Panc1 (cell line): ENCODE measurements around the gene GRB7. TPM values are rescaled to one million over a fixed set of nuclear protein-coding genes. Genes with fewer than 3 reads are reported as not detected.

ENCODE experiments used
- ATAC-seq: fragments of 200-7000 bp; cut with Tn5 transposase; 2 replicates; pipeline ENCODE4 v1.9.1; 2020; ENCODE audit warnings: mild to moderate bottlenecking, moderate library complexity
- BruUV-seq: library from RNA; stranded (reverse); fragments of 400-500 nt; replicated peaks from 2 replicates; lab custom pipeline; 2021; lab: Mats Ljungman, UMichigan
- CTCF ChIA-PET: fragments of 300-600 bp; sonication (Branson Sonifier 250); formaldehyde crosslinking; loops from one replicate; lab custom pipeline; 2022; ENCODE audit warnings: antibody characterized with exemption; lab: Charles Lee
- POLR2A ChIA-PET: fragments of 300-600 bp; sonication (Branson Sonifier 250); formaldehyde crosslinking; loops from one replicate; lab custom pipeline; 2022; ENCODE audit warnings: antibody characterized with exemption; lab: Charles Lee
- DNase-seq: peaks from one replicate; pipeline ENCODE4 v3.0.0-alpha.2; 2010; ENCODE audit warnings: low read depth, low spot score
- H3K27ac ChIP-seq: 2 replicates; pipeline ENCODE4 v1.5.1; 2011; ENCODE audit warnings: mild to moderate bottlenecking, low read length, inconsistent platforms
- H3K27me3 ChIP-seq: fragments of 200-500 bp; sonication (Bioruptor generic); 2 replicates; pipeline ENCODE4 v1.6.0; 2014; ENCODE audit warnings: low read length, inconsistent platforms; ENCODE audit not compliant: control insufficient read depth, insufficient read depth
- H3K36me3 ChIP-seq: fragments of 200-500 bp; sonication (Bioruptor generic); 2 replicates; pipeline ENCODE4 v1.5.1; 2014; ENCODE audit warnings: inconsistent platforms, mild to moderate bottlenecking, low read length, moderate library complexity; ENCODE audit not compliant: control insufficient read depth, insufficient read depth
- H3K4me1 ChIP-seq: 2 replicates; pipeline ENCODE4 v1.5.1; 2011; ENCODE audit warnings: inconsistent platforms, mild to moderate bottlenecking, low read length, moderate library complexity; ENCODE audit not compliant: control insufficient read depth, insufficient read depth
- H3K4me3 ChIP-seq, 2 experiments: 2 replicates each; pipeline ENCODE4 v1.5.1; 2011 to 2012; ENCODE audit warnings: low read depth in 2 of 2, low read length in 2 of 2, mild to moderate bottlenecking in 2 of 2, inconsistent platforms in 1 of 2, moderate library complexity in 1 of 2
- H3K9me3 ChIP-seq: fragments of 200-500 bp; sonication (Bioruptor generic); 2 replicates; pipeline ENCODE4 v1.5.1; 2014; ENCODE audit warnings: low read depth, mild to moderate bottlenecking, inconsistent platforms, low read length, moderate library complexity; ENCODE audit not compliant: control insufficient read depth, insufficient read depth
- POLR2AphosphoS5 ChIP-seq: IDR thresholded peaks from 2 replicates; pipeline ENCODE4 v1.6.1; 2012; ENCODE audit warnings: mild to moderate bottlenecking, low read depth, low read length, moderate library complexity
- SIN3A ChIP-seq: IDR thresholded peaks from 2 replicates; pipeline ENCODE4 v1.6.1; 2012; ENCODE audit warnings: low read depth, mild to moderate bottlenecking, low read length, moderate library complexity, borderline replicate concordance; ENCODE audit not compliant: insufficient read depth
- TCF7L2 ChIP-seq: IDR thresholded peaks from 2 replicates; pipeline ENCODE4 v1.6.1; 2011; ENCODE audit warnings: mild to moderate bottlenecking, low read depth, low read length, inconsistent platforms
- in situ Hi-C: cut with HindIII; loops from 2 replicates; pipeline ENCODE4 v1.10.0; 2016; ENCODE audit warnings: low sequenced_read_pairs, low pct_unique_long_range_greater_than_20kb
- intact Hi-C: fragments of 100-400 bp; cut with micrococcal nuclease; formaldehyde crosslinking; loops from one replicate; pipeline ENCODE4 v1.10.0; 2022; ENCODE audit not compliant: unreplicated experiment
- total RNA-seq: library from RNA; stranded (reverse); gene quantifications from one replicate; pipeline ENCODE4 v1.2.1, GENCODE V29; 2021; ENCODE audit not compliant: unreplicated experiment
- TF ChIP-seq, protein P1 (sequence below), 2 experiments: IDR thresholded peaks; 2 replicates each; pipeline ENCODE4 v1.6.1; 2011 to 2012; ENCODE audit warnings: low read depth in 2 of 2, control low read depth in 1 of 2, low read length in 1 of 2, mild to moderate bottlenecking in 1 of 2, moderate library complexity in 1 of 2; ENCODE audit not compliant: insufficient read depth in 1 of 2
- TF ChIP-seq, protein P2 (sequence below): fragments of 450-650 bp; IDR thresholded peaks from 2 replicates; pipeline ENCODE4 v1.5.1; 2017; ENCODE audit warnings: mild to moderate bottlenecking

The GRB7 gene
- total RNA-seq, 1 experiment from 2014 or later: 2.8 TPM

DNA sequence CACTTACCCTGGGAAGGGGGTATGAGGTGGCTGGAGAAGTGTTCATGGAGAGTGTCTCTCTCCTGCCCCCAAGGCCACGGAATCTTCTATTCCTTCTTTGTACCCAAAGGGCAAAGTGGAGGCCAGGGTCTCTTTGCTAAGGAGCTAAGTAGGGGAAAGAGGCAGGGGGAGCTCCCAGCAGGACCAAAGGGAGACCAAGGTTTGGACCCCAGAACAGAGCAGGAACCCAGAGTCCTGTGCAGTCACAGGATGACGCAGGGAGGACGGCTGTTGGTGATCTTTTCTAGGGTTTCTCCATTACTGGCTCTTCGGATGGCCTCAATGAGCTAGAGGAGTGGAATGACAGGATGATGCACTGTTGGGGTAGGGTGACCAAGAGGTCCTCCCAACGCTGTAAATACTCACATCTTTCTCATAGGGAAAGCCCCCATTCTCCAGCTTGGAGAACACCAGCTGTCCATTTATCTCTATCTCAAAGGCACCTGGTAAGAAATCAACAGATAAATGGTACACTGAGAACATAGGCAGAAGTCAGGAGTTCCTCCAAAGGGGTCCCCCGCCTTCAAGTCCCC lies 8.4 kb upstream of the GRB7 start:
- Histone ChIP-seq H3K4me1 (0 out of 2 replicates have a peak, but pooled peaks cover 5% of the 10 kb centered on the region), H3K9me3 (no peaks in the 10 kb centered on the region), H3K36me3 (no peaks in the 10 kb centered on the region), H3K27me3 (no peaks in the 10 kb centered on the region), H3K27ac (peak overlapping the region; percentile 93), H3K4me3 (peak overlapping the region; percentile 73 to 96)
- TF ChIP-seq, protein P1, sequence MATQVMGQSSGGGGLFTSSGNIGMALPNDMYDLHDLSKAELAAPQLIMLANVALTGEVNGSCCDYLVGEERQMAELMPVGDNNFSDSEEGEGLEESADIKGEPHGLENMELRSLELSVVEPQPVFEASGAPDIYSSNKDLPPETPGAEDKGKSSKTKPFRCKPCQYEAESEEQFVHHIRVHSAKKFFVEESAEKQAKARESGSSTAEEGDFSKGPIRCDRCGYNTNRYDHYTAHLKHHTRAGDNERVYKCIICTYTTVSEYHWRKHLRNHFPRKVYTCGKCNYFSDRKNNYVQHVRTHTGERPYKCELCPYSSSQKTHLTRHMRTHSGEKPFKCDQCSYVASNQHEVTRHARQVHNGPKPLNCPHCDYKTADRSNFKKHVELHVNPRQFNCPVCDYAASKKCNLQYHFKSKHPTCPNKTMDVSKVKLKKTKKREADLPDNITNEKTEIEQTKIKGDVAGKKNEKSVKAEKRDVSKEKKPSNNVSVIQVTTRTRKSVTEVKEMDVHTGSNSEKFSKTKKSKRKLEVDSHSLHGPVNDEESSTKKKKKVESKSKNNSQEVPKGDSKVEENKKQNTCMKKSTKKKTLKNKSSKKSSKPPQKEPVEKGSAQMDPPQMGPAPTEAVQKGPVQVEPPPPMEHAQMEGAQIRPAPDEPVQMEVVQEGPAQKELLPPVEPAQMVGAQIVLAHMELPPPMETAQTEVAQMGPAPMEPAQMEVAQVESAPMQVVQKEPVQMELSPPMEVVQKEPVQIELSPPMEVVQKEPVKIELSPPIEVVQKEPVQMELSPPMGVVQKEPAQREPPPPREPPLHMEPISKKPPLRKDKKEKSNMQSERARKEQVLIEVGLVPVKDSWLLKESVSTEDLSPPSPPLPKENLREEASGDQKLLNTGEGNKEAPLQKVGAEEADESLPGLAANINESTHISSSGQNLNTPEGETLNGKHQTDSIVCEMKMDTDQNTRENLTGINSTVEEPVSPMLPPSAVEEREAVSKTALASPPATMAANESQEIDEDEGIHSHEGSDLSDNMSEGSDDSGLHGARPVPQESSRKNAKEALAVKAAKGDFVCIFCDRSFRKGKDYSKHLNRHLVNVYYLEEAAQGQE (IDR thresholded peaks at IDR 0.05; ENCODE audit: insufficient read depth in 1 of 2, low read depth in 2 of 2, low read length in 1 of 2): no peak
- TF ChIP-seq TCF7L2 (no peak), POLR2AphosphoS5 (no peak), SIN3A (no peak)
- TF ChIP-seq, protein P2, sequence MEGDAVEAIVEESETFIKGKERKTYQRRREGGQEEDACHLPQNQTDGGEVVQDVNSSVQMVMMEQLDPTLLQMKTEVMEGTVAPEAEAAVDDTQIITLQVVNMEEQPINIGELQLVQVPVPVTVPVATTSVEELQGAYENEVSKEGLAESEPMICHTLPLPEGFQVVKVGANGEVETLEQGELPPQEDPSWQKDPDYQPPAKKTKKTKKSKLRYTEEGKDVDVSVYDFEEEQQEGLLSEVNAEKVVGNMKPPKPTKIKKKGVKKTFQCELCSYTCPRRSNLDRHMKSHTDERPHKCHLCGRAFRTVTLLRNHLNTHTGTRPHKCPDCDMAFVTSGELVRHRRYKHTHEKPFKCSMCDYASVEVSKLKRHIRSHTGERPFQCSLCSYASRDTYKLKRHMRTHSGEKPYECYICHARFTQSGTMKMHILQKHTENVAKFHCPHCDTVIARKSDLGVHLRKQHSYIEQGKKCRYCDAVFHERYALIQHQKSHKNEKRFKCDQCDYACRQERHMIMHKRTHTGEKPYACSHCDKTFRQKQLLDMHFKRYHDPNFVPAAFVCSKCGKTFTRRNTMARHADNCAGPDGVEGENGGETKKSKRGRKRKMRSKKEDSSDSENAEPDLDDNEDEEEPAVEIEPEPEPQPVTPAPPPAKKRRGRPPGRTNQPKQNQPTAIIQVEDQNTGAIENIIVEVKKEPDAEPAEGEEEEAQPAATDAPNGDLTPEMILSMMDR: no peak
- POLR2A ChIA-PET: interaction anchor here (0.6 to 1.5 kb wide), 5 partner anchors 10 to 105 kb away, joined by 3 to 19 read pairs (median 4); no protein-coding TSS in a partner anchor
- in situ Hi-C loops (no loop called here), intact Hi-C loops (no loop called here)
- no peak for ATAC-seq
- CTCF ChIA-PET: interaction anchor here (0.6 to 0.7 kb wide), 6 partner anchors 9 to 1308 kb away, joined by 3 to 11 read pairs (median 6); no protein-coding TSS in a partner anchor
- BruUV-seq: no TSS peak
- no peak for DNase-seq

DNA sequence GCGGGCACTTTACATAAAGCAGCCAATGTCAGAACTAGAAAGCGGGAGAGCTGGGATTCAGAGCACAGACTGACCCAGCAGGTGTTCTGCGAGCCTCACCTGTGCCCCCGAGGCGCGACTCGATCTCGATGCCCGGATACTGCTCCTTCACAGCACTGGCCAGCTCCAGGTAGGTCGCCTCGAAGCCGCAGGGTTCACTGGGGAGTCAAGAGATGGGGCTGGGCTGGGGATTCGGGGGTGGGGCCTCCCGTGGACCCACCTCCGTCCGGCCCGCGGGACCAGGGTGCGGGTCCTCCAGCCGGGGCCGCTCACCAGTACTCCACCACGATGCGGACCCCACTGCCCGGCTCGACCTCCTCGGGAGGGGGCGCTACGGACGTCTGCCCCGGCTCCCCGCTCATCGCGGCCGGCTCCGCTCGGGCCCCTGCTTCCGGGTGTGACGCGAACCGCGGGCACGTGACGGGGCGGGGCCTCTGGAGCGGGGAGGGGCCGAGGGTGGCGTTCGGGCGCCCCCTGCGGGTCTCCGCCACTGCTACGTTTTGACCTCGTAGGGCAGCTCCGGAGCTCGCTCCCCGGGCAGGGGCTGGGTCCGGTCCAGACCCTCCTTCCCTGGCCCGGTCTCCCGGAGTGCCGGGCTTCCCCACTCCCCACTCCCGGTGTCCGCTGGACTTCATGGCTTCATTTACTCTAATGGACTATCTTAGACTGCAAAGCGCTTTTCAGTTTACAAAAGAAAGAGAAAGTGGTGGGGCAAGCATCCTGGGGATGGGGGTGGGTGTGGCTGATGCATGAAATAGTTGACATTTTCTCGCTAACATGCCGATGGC lies 7.4 kb upstream of the GRB7 start, which contains the start of gene MIEN1:
MIEN1 (minus strand) TSS at position 438 of the 827 bp plus-strand sequence; CDS start at position 401, 37 bp downstream.
- Histone ChIP-seq H3K4me1 (0 out of 2 replicates have a peak, but pooled peaks cover 5% of the 10 kb centered on the region), H3K9me3 (no peaks in the 10 kb centered on the region), H3K36me3 (no peaks in the 10 kb centered on the region), H3K27ac (peak within 1 kb of the TSS; percentile 93), H3K27me3 (no peaks in the 10 kb centered on the region), H3K4me3 (peak within 1 kb of the TSS; percentile 73 to 96)
- ChIA-PET POLR2A (interaction anchor here (0.6 to 1.5 kb wide), 4 partner anchors 10 to 35 kb away, joined by 3 to 19 read pairs (median 4); no protein-coding TSS in a partner anchor), CTCF (interaction anchor here (0.6 to 1.2 kb wide), 8 partner anchors 8 to 1309 kb away, joined by 3 to 11 read pairs (median 6); partner anchors contain the start of gene PGAP3)
- BruUV-seq: TSS peak; percentile 96
- in situ Hi-C loops: no loop called here
- TF ChIP-seq, protein P1 (IDR thresholded peaks at IDR 0.05; ENCODE audit: insufficient read depth in 1 of 2, low read depth in 2 of 2, low read length in 1 of 2): no peak
- no peak for TF ChIP-seq TCF7L2
- TF ChIP-seq POLR2AphosphoS5: peak; percentile 87
- TF ChIP-seq SIN3A: peak; percentile 80
- TF ChIP-seq, protein P2: peak; percentile 96
- ATAC-seq (peak; percentile 96), DNase-seq (no peak)
- intact Hi-C loops: no loop called here
